HL-60 (cell line): ENCODE data around the gene CPED1.

Source experiments
- DNase-seq, 2 experiments: peaks; one replicate each; pipeline ENCODE4 v3.0.0-alpha.2; 2010 to 2020; ENCODE audit warnings: low read depth in 1 of 2, low spot score in 1 of 2
- H3K27ac ChIP-seq: fragments of 250-450 bp; sonication (Bioruptor Pico); replicated peaks from 2 replicates; pipeline ENCODE4 v1.5.1; 2020; ENCODE audit warnings: mild to moderate bottlenecking, moderate library complexity
- H3K27me3 ChIP-seq: fragments of 250-450 bp; sonication (Bioruptor Pico); 2 replicates; pipeline ENCODE4 v1.5.1; 2021; ENCODE audit warnings: mild to moderate bottlenecking, moderate library complexity; ENCODE audit not compliant: insufficient read depth, poor library complexity, severe bottlenecking
- H3K4me3 ChIP-seq: replicated peaks from 2 replicates; pipeline ENCODE4 v1.5.1; 2011; ENCODE audit warnings: mild to moderate bottlenecking, control low read depth, low read length; ENCODE audit not compliant: insufficient read depth
- GABPA ChIP-seq: IDR thresholded peaks from 2 replicates; pipeline ENCODE4 v1.6.1; 2012; ENCODE audit warnings: low read depth
- POLR2AphosphoS5 ChIP-seq: IDR thresholded peaks from 2 replicates; pipeline ENCODE4 v1.6.1; 2012; ENCODE audit warnings: low read depth
- REST ChIP-seq: IDR thresholded peaks from 2 replicates; pipeline ENCODE4 v1.6.1; 2012; ENCODE audit warnings: low read depth; ENCODE audit not compliant: insufficient replicate concordance
- SPI1 ChIP-seq: IDR thresholded peaks from 2 replicates; pipeline ENCODE4 v1.6.1; 2012; ENCODE audit warnings: low read depth, mild to moderate bottlenecking, borderline replicate concordance
- TF ChIP-seq, protein P1 (sequence below): IDR thresholded peaks from one replicate; pipeline ENCODE4 v1.5.1; 2011; ENCODE audit warnings: low read length, control low read depth, inconsistent platforms; ENCODE audit not compliant: insufficient read depth

CPED1 gene

GRCh38 chr7:121180436-121181063, 192.0 kb downstream of the CPED1 start:
- no peak for DNase-seq
- H3K27ac ChIP-seq = no peak overlapping the region

GRCh38 chr7:121181357-121181756, 192.8 kb downstream of the CPED1 start:
- TF ChIP-seq GABPA (no peak), POLR2AphosphoS5 (no peak), SPI1 (no peak), REST (no peak)
- TF ChIP-seq, protein P1, sequence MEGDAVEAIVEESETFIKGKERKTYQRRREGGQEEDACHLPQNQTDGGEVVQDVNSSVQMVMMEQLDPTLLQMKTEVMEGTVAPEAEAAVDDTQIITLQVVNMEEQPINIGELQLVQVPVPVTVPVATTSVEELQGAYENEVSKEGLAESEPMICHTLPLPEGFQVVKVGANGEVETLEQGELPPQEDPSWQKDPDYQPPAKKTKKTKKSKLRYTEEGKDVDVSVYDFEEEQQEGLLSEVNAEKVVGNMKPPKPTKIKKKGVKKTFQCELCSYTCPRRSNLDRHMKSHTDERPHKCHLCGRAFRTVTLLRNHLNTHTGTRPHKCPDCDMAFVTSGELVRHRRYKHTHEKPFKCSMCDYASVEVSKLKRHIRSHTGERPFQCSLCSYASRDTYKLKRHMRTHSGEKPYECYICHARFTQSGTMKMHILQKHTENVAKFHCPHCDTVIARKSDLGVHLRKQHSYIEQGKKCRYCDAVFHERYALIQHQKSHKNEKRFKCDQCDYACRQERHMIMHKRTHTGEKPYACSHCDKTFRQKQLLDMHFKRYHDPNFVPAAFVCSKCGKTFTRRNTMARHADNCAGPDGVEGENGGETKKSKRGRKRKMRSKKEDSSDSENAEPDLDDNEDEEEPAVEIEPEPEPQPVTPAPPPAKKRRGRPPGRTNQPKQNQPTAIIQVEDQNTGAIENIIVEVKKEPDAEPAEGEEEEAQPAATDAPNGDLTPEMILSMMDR = no peak
- Histone ChIP-seq H3K27me3 (no peaks in the 10 kb centered on the region), H3K4me3 (no peak overlapping the region), H3K27ac (no peak overlapping the region)
- no peak for DNase-seq

More at GRCh38 chr7:121180436-121181063, 192.0 kb downstream of the CPED1 start:
- no peak overlapping the region for H3K4me3 ChIP-seq
- H3K27me3 ChIP-seq = no peaks in the 10 kb centered on the region
- TF ChIP-seq POLR2AphosphoS5 (no peak), SPI1 (no peak), REST (no peak), GABPA (no peak)
- TF ChIP-seq, protein P1 = no peak

DNA sequence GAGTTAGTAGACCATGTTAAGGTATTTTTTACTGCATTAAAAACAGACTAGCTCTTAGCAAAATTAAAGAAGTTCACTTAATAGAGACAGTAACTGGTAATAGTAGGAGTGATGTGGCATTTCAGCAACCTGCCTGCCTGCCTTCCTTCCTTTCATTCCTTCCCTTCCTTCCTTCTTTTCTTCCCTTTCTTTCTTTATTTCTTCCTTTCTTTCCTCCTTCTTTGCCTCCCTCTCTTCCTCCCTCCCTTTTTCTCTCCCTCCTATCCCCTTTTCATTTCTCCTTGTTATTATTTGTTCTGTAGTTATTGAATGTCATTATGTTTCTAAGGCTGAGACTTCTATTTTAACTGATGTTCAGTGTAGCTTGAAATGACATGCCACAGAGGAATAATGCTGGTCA, 193.8 kb downstream of the CPED1 start:
- TF ChIP-seq, protein P1 = no peak
- no peak for TF ChIP-seq GABPA
- TF ChIP-seq SPI1 = no peak
- no peak for TF ChIP-seq REST
- TF ChIP-seq POLR2AphosphoS5 = no peak
- Histone ChIP-seq H3K4me3 (no peak overlapping the region), H3K27ac (no peak overlapping the region), H3K27me3 (no peaks in the 10 kb centered on the region)
- DNase-seq = no peak
